K562 (cell line): ENCODE data around the gene ZNF775. TPM values are rescaled to one million over a fixed set of nuclear protein-coding genes. Genes with fewer than 3 reads are reported as not detected.

Source experiments
- ATAC-seq: fragments of 200-7000 bp; cut with Tn5 transposase; 3 replicates; pipeline ENCODE4 v1.9.1; 2020; ENCODE audit warnings: moderate library complexity
- BruUV-seq: library from RNA; stranded (reverse); fragments of 400-500 nt; replicated peaks from 2 replicates; lab custom pipeline; 2021; lab: Mats Ljungman, UMichigan
- CTCF ChIA-PET: fragments of 300-600 bp; formaldehyde crosslinking; extraction: SDS; loops from one replicate; lab custom pipeline; 2021; ENCODE audit warnings: low intra/inter-chr PET ratio; lab: Yijun Ruan, JAX
- POLR2A ChIA-PET: fragments of 300-600, 350-650 bp; sonication (Branson Sonifier 250); formaldehyde crosslinking; extraction: SDS; loops from one replicate; lab custom pipeline; 2021; ENCODE audit warnings: antibody characterized with exemption, inconsistent platforms; lab: Yijun Ruan, JAX
- DNase-seq, 4 experiments: peaks; one replicate each; pipeline versions ENCODE4 v3.0.0 to v3.0.0-alpha.2; 2011 to 2018; ENCODE audit warnings: low spot score in 3 of 4, mixed read lengths in 3 of 4; ENCODE audit errors: extremely low read depth in 1 of 4
- FAIRE-seq: peaks from 2 replicates; lab custom pipeline; 2011; peaks lifted over from hg19 to GRCh38; lab: Jason Lieb, UNC
- H2AFZ ChIP-seq: 2 replicates; pipeline ENCODE4 v1.6.0; 2011; ENCODE audit warnings: low read depth, low read length, control low read depth, inconsistent platforms
- H3K27ac ChIP-seq: fragments of 200-600 bp; 3 replicates; pipeline ENCODE4 v1.8.0; 2011; ENCODE audit warnings: low read depth, mild to moderate bottlenecking, control low read depth, inconsistent platforms, low read length, moderate library complexity, mixed read lengths; ENCODE audit errors: extremely low read depth
- H3K27me3 ChIP-seq, 2 experiments: fragments of 300-600 bp in 1 of 2; 2 replicates in 1 of 2; 3 replicates in 1 of 2; pipeline versions ENCODE4 v1.6.0 to v1.8.0; 2011; ENCODE audit warnings: inconsistent platforms in 2 of 2, low read length in 2 of 2, mild to moderate bottlenecking in 1 of 2, mixed read lengths in 1 of 2, moderate library complexity in 1 of 2; ENCODE audit not compliant: control insufficient read depth in 2 of 2, insufficient read depth in 2 of 2
- H3K36me3 ChIP-seq: fragments of 300-600 bp; 3 replicates; pipeline ENCODE4 v1.8.0; 2011; ENCODE audit warnings: mild to moderate bottlenecking, low read length, inconsistent platforms; ENCODE audit not compliant: control insufficient read depth, insufficient read depth
- H3K4me1 ChIP-seq, 2 experiments: fragments of 200-600 bp in 1 of 2; replicated peaks in 1 of 2; 2 replicates in 1 of 2; 3 replicates in 1 of 2; pipeline versions ENCODE4 v1.5.1 to v1.8.0; 2011; ENCODE audit warnings: inconsistent platforms in 2 of 2, low read length in 2 of 2, mild to moderate bottlenecking in 1 of 2, mixed read lengths in 1 of 2, moderate library complexity in 1 of 2; ENCODE audit not compliant: control insufficient read depth in 2 of 2, insufficient read depth in 2 of 2
- H3K4me2 ChIP-seq: 2 replicates; pipeline ENCODE4 v1.6.1; 2011; ENCODE audit warnings: low read length, control low read depth, inconsistent platforms, mixed read lengths; ENCODE audit not compliant: insufficient read depth
- H3K4me3 ChIP-seq: fragments of 200-600 bp; sonication (generic), shearing (Covaris generic); 2 replicates; pipeline ENCODE4 v1.5.1; 2016; ENCODE audit warnings: control low read depth, inconsistent platforms
- H3K79me2 ChIP-seq: fragments of 200-600 bp; 3 replicates; pipeline ENCODE4 v1.8.0; 2011; ENCODE audit warnings: low read length, inconsistent platforms; ENCODE audit not compliant: control insufficient read depth, insufficient read depth
- H3K9ac ChIP-seq, 2 experiments: 2 replicates each; pipeline versions ENCODE4 v1.6.0 to v1.6.1; 2011; ENCODE audit warnings: low read depth in 2 of 2, low read length in 2 of 2, control low read depth in 1 of 2, inconsistent platforms in 1 of 2, mild to moderate bottlenecking in 1 of 2, mixed read lengths in 1 of 2; ENCODE audit not compliant: insufficient read depth in 1 of 2
- H3K9me1 ChIP-seq: one replicate; pipeline ENCODE4 v1.6.0; 2011; ENCODE audit warnings: inconsistent platforms, mild to moderate bottlenecking, low read length, moderate library complexity; ENCODE audit not compliant: control insufficient read depth, insufficient read depth
- H3K9me3 ChIP-seq: replicated peaks from 2 replicates; pipeline ENCODE4 v1.5.1; 2011; ENCODE audit warnings: low read depth, low read length, inconsistent platforms; ENCODE audit not compliant: control insufficient read depth, insufficient read depth
- H4K20me1 ChIP-seq: replicated peaks from 2 replicates; pipeline ENCODE4 v1.6.1; 2011; ENCODE audit warnings: low read length, inconsistent platforms, mixed read lengths; ENCODE audit not compliant: control insufficient read depth, insufficient read depth
- NR2C1 ChIP-seq, 2 experiments: fragments of 450-650 bp; IDR thresholded peaks; 2 replicates each; pipeline ENCODE4 v1.6.1; 2017; ENCODE audit warnings: mild to moderate bottlenecking in 2 of 2, antibody characterized with exemption in 1 of 2, inconsistent platforms in 1 of 2, missing compliant biosample characterization in 1 of 2, missing genetic modification characterization in 1 of 2
- RBBP5 ChIP-seq: fragments of 200-600 bp; sonication (generic); IDR thresholded peaks from 2 replicates; pipeline ENCODE4 v1.6.1; 2012; ENCODE audit warnings: borderline replicate concordance, mild to moderate bottlenecking, low read length, control low read depth, inconsistent platforms; ENCODE audit not compliant: insufficient read depth, poor library complexity, severe bottlenecking
- ZNF316 ChIP-seq: fragments of 450-650 bp; IDR thresholded peaks from 2 replicates; pipeline ENCODE4 v1.6.1; 2016
- WGBS: fragments of 100-300 bp; shearing (Covaris generic); methylation state at CpG from one replicate; pipeline ENCODE4 v1.1.6; 2016; ENCODE audit warnings: low coverage, mixed read lengths; ENCODE audit not compliant: insufficient coverage; ENCODE audit errors: missing lambda C conversion rate; 5-methylcytosine and 5-hydroxymethylcytosine counted together
- in situ Hi-C: fragments of 300-500 bp; cut with MboI; formaldehyde crosslinking; loops from 4 replicates; pipeline ENCODE4 v1.15.0; 2018; ENCODE audit warnings: inconsistent platforms, mixed read lengths
- intact Hi-C: fragments of 100-400 bp; cut with micrococcal nuclease; formaldehyde crosslinking; loops from 2 replicates; pipeline ENCODE4 v1.14.2; 2022
- polyA plus RNA-seq, 8 experiments: library from polyadenylated mRNA; depleted of rRNA in 4 of 8; stranded (reverse) in 5 of 8; unstranded in 3 of 8; fragments of >200 nt; fragmentation: Nextera tagmentation in 2 of 8; fragmentation: Illumina TruSeq in 1 of 8; extraction: Ambion mirVana in 2 of 8; extraction: Trizol in 1 of 8; gene quantifications; 2 replicates each; pipeline versions ENCODE4 v1.2.1 to v1.2.3, GENCODE V29; 2011 to 2014; ENCODE audit warnings: inconsistent platforms in 1 of 8, missing spikeins in 1 of 8
- total RNA-seq, 7 experiments: library from RNA; depleted of rRNA in 6 of 7; stranded (reverse); fragments of >200 nt in 6 of 7; fragmentation: Illumina TruSeq in 2 of 7; extraction: Trizol in 2 of 7; gene quantifications; 2 replicates each; pipeline versions ENCODE4 v1.2.1 to v1.2.3, GENCODE V29; 2011 to 2021; ENCODE audit warnings: low replicate concordance in 1 of 7
- TF ChIP-seq, protein P1 (sequence below): sonication (generic); formaldehyde crosslinking; IDR thresholded peaks from 2 replicates; pipeline ENCODE4 v1.8.0; 2022; ENCODE audit warnings: mild to moderate bottlenecking, missing genetic modification reagents
- TF ChIP-seq, protein P2 (sequence below): sonication (generic); formaldehyde crosslinking; IDR thresholded peaks from 2 replicates; pipeline ENCODE4 v1.8.0; 2022; ENCODE audit warnings: mild to moderate bottlenecking, low read depth, missing genetic modification reagents
- TF ChIP-seq, protein P3 (sequence below): fragments of 250-450 bp; sonication (Bioruptor Pico); IDR thresholded peaks from 2 replicates; pipeline ENCODE4 v1.5.0; 2021; ENCODE audit warnings: mild to moderate bottlenecking, borderline replicate concordance

The ZNF775 gene
- total and polyA plus RNA-seq, 9 of the 15 experiments (the other 6 are each of a cell fraction or from before 2014, with no cell fraction given) = 0.04 to 18.7 (median 4.9) TPM

DNA sequence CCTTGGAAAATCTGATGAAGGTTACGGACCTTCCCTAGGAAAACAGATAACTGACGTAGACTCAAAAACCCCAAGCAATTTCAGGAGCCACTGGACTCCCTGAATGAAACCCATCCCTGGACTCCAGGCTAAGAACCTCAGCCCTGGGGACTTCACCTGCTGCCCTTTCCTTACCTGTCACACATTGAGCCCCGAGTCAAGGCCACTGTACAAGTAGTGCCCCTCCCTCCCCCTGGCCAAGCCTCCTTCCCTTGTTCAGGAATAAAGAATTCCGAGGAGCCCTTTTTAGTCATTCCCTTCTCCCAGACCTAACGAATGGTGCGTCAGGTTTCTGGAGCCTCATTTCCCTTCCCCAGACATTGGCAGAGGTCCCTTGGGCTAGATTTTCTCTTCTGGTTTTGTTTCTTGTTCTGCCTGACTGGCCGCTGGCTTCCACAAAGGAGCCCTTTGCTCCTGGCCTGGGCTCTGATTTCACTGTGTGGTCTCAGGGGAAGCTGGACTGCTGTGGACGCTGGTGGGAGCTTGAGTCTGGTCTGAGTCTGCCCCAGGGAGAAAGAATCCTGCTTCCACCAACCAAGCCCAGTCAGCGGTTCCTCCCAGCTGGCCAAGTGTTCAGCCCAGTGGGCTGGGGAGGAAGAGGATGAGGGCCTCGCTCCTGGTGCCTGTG lies 31.7 kb downstream of the ZNF775 start (continued):
- TF ChIP-seq, protein P1, sequence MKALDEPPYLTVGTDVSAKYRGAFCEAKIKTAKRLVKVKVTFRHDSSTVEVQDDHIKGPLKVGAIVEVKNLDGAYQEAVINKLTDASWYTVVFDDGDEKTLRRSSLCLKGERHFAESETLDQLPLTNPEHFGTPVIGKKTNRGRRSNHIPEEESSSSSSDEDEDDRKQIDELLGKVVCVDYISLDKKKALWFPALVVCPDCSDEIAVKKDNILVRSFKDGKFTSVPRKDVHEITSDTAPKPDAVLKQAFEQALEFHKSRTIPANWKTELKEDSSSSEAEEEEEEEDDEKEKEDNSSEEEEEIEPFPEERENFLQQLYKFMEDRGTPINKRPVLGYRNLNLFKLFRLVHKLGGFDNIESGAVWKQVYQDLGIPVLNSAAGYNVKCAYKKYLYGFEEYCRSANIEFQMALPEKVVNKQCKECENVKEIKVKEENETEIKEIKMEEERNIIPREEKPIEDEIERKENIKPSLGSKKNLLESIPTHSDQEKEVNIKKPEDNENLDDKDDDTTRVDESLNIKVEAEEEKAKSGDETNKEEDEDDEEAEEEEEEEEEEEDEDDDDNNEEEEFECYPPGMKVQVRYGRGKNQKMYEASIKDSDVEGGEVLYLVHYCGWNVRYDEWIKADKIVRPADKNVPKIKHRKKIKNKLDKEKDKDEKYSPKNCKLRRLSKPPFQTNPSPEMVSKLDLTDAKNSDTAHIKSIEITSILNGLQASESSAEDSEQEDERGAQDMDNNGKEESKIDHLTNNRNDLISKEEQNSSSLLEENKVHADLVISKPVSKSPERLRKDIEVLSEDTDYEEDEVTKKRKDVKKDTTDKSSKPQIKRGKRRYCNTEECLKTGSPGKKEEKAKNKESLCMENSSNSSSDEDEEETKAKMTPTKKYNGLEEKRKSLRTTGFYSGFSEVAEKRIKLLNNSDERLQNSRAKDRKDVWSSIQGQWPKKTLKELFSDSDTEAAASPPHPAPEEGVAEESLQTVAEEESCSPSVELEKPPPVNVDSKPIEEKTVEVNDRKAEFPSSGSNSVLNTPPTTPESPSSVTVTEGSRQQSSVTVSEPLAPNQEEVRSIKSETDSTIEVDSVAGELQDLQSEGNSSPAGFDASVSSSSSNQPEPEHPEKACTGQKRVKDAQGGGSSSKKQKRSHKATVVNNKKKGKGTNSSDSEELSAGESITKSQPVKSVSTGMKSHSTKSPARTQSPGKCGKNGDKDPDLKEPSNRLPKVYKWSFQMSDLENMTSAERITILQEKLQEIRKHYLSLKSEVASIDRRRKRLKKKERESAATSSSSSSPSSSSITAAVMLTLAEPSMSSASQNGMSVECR (CRISPR knock-in tag) = no peak
- TF ChIP-seq, all 486 proteins: peak for 1

DNA sequence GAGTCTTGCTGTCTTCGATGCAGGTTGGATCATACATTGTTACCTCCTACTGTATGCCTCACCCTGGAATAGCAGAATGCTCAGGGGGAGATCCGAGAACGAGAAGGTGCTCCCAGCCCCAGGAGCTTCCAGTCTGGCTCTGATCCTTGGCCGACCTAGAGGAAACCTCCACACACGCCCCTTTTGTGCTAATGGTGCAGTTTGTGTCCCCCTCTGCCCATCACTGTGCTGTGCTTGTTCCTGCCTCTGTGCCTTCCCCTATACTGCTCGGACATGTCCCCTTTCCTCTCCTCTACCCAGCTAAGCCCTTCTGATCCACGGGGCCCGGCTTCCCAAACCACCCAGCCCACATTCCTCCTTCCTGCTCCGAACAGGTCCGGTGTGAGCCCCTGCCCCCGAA lies 32.5 kb downstream of the ZNF775 start:
- no peaks in the 10 kb centered on the region for H3K27me3 ChIP-seq
- peaks cover 7 to 31% of the 10 kb centered on the region in 2 experiments for H3K4me1 ChIP-seq
- H3K36me3 ChIP-seq = peaks cover 13% of the 10 kb centered on the region; the same call in 1 of the 3 replicates
- ATAC-seq (no peak), FAIRE-seq (no peak), DNase-seq (no peak)
- in situ Hi-C loops (no loop called here), intact Hi-C loops (no loop called here)
- no peaks in the 10 kb centered on the region for H3K9me1 ChIP-seq
- H3K27ac ChIP-seq = no peak overlapping the region
- H3K9me3 ChIP-seq = no peaks in the 10 kb centered on the region
- no peak overlapping the region for H2AFZ ChIP-seq
- H3K9ac ChIP-seq = 0 out of 4 replicates have a peak overlapping the region, but pooled peaks of 1 of the 2 experiments have one; percentile 38
- H3K4me3 ChIP-seq = no peak overlapping the region
- WGBS = 55% methylated on average over 10 of the region's 11 CpGs
- H3K79me2 ChIP-seq = no peaks in the 10 kb centered on the region
- POLR2A ChIA-PET = interaction anchor here (0.7 to 1.0 kb wide), 3 partner anchors 13 to 816 kb away, joined by 3 to 5 read pairs (median 4); no protein-coding TSS in a partner anchor
- BruUV-seq = no TSS peak
- TF ChIP-seq NR2C1 (IDR thresholded peaks at IDR 0.05) (no peak), NR2C1 (tag; IDR thresholded peaks at IDR 0.05) (no peak), RBBP5 (peak; percentile 18), ZNF316 (peak; percentile 10; the same call in 1 of the 2 replicates)
- TF ChIP-seq, protein P2, sequence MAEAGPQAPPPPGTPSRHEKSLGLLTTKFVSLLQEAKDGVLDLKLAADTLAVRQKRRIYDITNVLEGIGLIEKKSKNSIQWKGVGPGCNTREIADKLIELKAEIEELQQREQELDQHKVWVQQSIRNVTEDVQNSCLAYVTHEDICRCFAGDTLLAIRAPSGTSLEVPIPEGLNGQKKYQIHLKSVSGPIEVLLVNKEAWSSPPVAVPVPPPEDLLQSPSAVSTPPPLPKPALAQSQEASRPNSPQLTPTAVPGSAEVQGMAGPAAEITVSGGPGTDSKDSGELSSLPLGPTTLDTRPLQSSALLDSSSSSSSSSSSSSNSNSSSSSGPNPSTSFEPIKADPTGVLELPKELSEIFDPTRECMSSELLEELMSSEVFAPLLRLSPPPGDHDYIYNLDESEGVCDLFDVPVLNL (CRISPR knock-in tag) = 0 out of 2 replicates have a peak, but pooled peaks have one; percentile 16
- TF ChIP-seq, protein P3, sequence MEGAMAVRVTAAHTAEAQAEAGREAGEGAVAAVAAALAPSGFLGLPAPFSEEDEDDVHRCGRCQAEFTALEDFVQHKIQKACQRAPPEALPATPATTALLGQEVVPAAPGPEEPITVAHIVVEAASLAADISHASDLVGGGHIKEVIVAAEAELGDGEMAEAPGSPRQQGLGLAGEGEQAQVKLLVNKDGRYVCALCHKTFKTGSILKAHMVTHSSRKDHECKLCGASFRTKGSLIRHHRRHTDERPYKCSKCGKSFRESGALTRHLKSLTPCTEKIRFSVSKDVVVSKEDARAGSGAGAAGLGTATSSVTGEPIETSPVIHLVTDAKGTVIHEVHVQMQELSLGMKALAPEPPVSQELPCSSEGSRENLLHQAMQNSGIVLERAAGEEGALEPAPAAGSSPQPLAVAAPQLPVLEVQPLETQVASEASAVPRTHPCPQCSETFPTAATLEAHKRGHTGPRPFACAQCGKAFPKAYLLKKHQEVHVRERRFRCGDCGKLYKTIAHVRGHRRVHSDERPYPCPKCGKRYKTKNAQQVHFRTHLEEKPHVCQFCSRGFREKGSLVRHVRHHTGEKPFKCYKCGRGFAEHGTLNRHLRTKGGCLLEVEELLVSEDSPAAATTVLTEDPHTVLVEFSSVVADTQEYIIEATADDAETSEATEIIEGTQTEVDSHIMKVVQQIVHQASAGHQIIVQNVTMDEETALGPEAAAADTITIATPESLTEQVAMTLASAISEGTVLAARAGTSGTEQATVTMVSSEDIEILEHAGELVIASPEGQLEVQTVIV (CRISPR knock-in tag) = no peak
- no peaks in the 10 kb centered on the region for H4K20me1 ChIP-seq
- no peak overlapping the region for H3K4me2 ChIP-seq
- CTCF ChIA-PET = no interaction called here
